ENCODE data around the gene SCUBE1. TPM values are rescaled to one million over a fixed set of nuclear protein-coding genes. Genes with fewer than 3 reads are reported as not detected.
A peak's percentile ranks its signal among the peaks of the same experiment; 100 is the strongest.

SCUBE1 gene
- polyA plus RNA-seq (2014; cell fraction: cytosol; rRNA removed) = 7.8 and 11.0 TPM in 2 replicates
- 18.2 and 30.1 TPM in 2 replicates for polyA plus RNA-seq (2014; cell fraction: nucleus; rRNA removed)

GRCh38 chr22:43343262-43343669 is at the start of gene SCUBE1:
Gene SCUBE1, minus strand, starts transcription at chr22:43343372. Its CDS starts 111 bp downstream, at chr22:43343261.
- DNase-seq (ENCODE audit: low spot score) = peak; percentile 69

- DNase-seq (ENCODE audit: low spot score) = no peak
Observed at GRCh38 chr22:43392385-43392989, 49.3 kb upstream of the SCUBE1 start.

- no peak for DNase-seq (ENCODE audit: low spot score)
Observed at GRCh38 chr22:43391306-43391705, 48.1 kb upstream of the SCUBE1 start.

GRCh38 chr22:43390872-43391271 is 47.7 kb upstream of the SCUBE1 start:
- no peak for DNase-seq (ENCODE audit: low spot score)

- DNase-seq (ENCODE audit: low spot score) = no peak
Observed at GRCh38 chr22:43390166-43390565, 47.0 kb upstream of the SCUBE1 start.

- DNase-seq (ENCODE audit: low spot score) = no peak
Observed at GRCh38 chr22:43389227-43389836, 46.2 kb upstream of the SCUBE1 start.

GRCh38 chr22:43388420-43388851 is 45.3 kb upstream of the SCUBE1 start:
- peak; percentile 71 for DNase-seq (ENCODE audit: low spot score)

GRCh38 chr22:43387815-43388214 is 44.6 kb upstream of the SCUBE1 start:
- DNase-seq (ENCODE audit: low spot score) = no peak

- peak; percentile 82 for DNase-seq (ENCODE audit: low spot score)
Observed at GRCh38 chr22:43385770-43386641, 42.8 kb upstream of the SCUBE1 start.

GRCh38 chr22:43384863-43385262 is 41.7 kb upstream of the SCUBE1 start:
- DNase-seq (ENCODE audit: low spot score) = no peak

GRCh38 chr22:43381693-43382092 is 38.5 kb upstream of the SCUBE1 start:
- DNase-seq (ENCODE audit: low spot score) = no peak

- DNase-seq (ENCODE audit: low spot score) = no peak
Observed at GRCh38 chr22:43377896-43378704, 34.9 kb upstream of the SCUBE1 start.

- no peak for DNase-seq (ENCODE audit: low spot score)
Observed at GRCh38 chr22:43377548-43377895, 34.4 kb upstream of the SCUBE1 start.

- DNase-seq (ENCODE audit: low spot score) = no peak
Observed at GRCh38 chr22:43376765-43377547, 33.8 kb upstream of the SCUBE1 start.

- no peak for DNase-seq (ENCODE audit: low spot score)
Observed at GRCh38 chr22:43375951-43376455, 32.8 kb upstream of the SCUBE1 start.

GRCh38 chr22:43370036-43370435 is 26.9 kb upstream of the SCUBE1 start:
- DNase-seq (ENCODE audit: low spot score) = peak; percentile 40

GRCh38 chr22:43365715-43366440 is 22.7 kb upstream of the SCUBE1 start:
- DNase-seq (ENCODE audit: low spot score) = no peak

- DNase-seq (ENCODE audit: low spot score) = no peak
Observed at GRCh38 chr22:43364169-43364435, 20.9 kb upstream of the SCUBE1 start.

- no peak for DNase-seq (ENCODE audit: low spot score)
Observed at GRCh38 chr22:43363315-43364168, 20.4 kb upstream of the SCUBE1 start.
